C4-2B (cell line): ENCODE measurements around the gene PLPPR2.

Experiments
- ZFX ChIP-seq: fragments of 450-650 bp; IDR thresholded peaks from 2 replicates; pipeline ENCODE4 v1.6.1; 2017
- TF ChIP-seq, protein P1 (sequence below): fragments of 450-650 bp; conservative IDR thresholded peaks from 2 replicates; pipeline ENCODE4 v1.5.1; 2017; ENCODE audit warnings: mild to moderate bottlenecking

GRCh38 chr19:11379857-11380350 lies 24.7 kb downstream of the PLPPR2 start:
- TF ChIP-seq, protein P1, sequence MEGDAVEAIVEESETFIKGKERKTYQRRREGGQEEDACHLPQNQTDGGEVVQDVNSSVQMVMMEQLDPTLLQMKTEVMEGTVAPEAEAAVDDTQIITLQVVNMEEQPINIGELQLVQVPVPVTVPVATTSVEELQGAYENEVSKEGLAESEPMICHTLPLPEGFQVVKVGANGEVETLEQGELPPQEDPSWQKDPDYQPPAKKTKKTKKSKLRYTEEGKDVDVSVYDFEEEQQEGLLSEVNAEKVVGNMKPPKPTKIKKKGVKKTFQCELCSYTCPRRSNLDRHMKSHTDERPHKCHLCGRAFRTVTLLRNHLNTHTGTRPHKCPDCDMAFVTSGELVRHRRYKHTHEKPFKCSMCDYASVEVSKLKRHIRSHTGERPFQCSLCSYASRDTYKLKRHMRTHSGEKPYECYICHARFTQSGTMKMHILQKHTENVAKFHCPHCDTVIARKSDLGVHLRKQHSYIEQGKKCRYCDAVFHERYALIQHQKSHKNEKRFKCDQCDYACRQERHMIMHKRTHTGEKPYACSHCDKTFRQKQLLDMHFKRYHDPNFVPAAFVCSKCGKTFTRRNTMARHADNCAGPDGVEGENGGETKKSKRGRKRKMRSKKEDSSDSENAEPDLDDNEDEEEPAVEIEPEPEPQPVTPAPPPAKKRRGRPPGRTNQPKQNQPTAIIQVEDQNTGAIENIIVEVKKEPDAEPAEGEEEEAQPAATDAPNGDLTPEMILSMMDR, result no peak
- TF ChIP-seq ZFX, result no peak
